Measurements from ENCODE around the gene DDX56.

The DDX56 gene

DNA sequence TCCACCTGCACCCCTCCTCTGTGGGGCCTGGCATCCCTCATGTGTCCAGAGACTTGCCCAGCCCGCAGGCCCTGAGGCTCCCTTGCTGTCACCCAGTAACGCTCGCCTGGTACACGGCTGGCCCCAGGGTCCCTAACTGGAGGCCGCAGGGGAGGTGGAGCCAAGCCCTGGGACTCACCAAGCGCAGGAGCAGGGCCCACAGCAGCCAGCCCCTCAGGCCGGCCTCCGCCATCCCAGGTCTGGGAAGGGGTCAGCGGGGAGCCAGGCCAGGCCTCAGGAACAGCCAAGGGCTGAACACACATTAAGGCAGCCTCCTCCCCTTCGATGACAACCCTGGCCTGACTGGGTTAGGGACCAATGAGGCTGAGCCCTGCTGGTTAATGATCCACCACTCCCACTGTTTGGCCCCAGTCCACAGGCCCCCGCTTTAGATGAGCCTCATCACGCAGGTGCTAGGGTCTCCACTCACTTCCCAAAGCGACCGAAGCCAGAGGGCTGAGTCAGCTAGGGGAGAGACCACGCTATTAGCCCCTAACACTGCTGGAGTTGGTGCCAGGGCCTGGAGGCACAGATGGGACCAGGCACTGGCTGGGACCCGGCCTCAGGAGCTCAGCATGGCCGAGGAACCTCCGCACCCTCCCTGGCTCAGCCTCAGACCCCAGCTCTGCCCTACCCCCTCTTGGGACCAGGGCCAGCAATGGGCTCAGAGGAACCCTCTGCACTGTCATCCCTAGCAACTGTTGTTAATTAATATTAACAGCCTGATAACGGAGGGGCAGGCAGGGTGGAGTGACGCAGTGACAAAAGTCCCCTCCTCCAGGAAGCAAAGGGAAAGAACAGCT lies 32.5 kb downstream of the DDX56 start, which contains the start of gene NPC1L1:
Gene NPC1L1, minus strand, starts transcription at position 303 of the 842 bp plus-strand sequence. Its CDS starts 71 bp downstream, at position 232.
- H3K4me3 ChIP-seq (replicated peaks; ENCODE audit: low read depth, low read length), result no peak within 1 kb of the TSS
- H3K27me3 ChIP-seq (replicated peaks; ENCODE audit: control insufficient read depth, insufficient read depth, low read length), result no peaks in the 10 kb centered on the region; the same call in 1 of the 2 replicates
- no peak for DNase-seq (ENCODE audit: extremely low read depth, insufficient read length)
- no peaks in the 10 kb centered on the region for H3K36me3 ChIP-seq (ENCODE audit: control insufficient read depth, insufficient read depth, low read length)
- no peak for TF ChIP-seq CTCF (IDR thresholded peaks at IDR 0.05; ENCODE audit: insufficient read depth, low read length, poor library complexity, severe bottlenecking)

GRCh38 chr7:44540592-44541027 lies 33.1 kb downstream of the DDX56 start:
- DNase-seq (ENCODE audit: extremely low read depth, insufficient read length), result no peak
- TF ChIP-seq CTCF (IDR thresholded peaks at IDR 0.05; ENCODE audit: insufficient read depth, low read length, poor library complexity, severe bottlenecking), result no peak
- H3K36me3 ChIP-seq (ENCODE audit: control insufficient read depth, insufficient read depth, low read length), result no peaks in the 10 kb centered on the region
- no peaks in the 10 kb centered on the region; the same call in 1 of the 2 replicates for H3K27me3 ChIP-seq (replicated peaks; ENCODE audit: control insufficient read depth, insufficient read depth, low read length)
- H3K4me3 ChIP-seq (replicated peaks; ENCODE audit: low read depth, low read length), result no peak overlapping the region

GRCh38 chr7:44539669-44540506 lies 33.8 kb downstream of the DDX56 start:
- Histone ChIP-seq H3K27me3 (replicated peaks; ENCODE audit: control insufficient read depth, insufficient read depth, low read length) (no peaks in the 10 kb centered on the region; the same call in 1 of the 2 replicates), H3K36me3 (ENCODE audit: control insufficient read depth, insufficient read depth, low read length) (no peaks in the 10 kb centered on the region), H3K4me3 (replicated peaks; ENCODE audit: low read depth, low read length) (no peak overlapping the region)
- TF ChIP-seq CTCF (IDR thresholded peaks at IDR 0.05; ENCODE audit: insufficient read depth, low read length, poor library complexity, severe bottlenecking), result no peak
- DNase-seq (ENCODE audit: extremely low read depth, insufficient read length), result no peak

GRCh38 chr7:44538798-44539668 lies 34.7 kb downstream of the DDX56 start:
- H3K36me3 ChIP-seq (ENCODE audit: control insufficient read depth, insufficient read depth, low read length), result no peaks in the 10 kb centered on the region
- no peak for DNase-seq (ENCODE audit: extremely low read depth, insufficient read length)
- no peak for TF ChIP-seq CTCF (IDR thresholded peaks at IDR 0.05; ENCODE audit: insufficient read depth, low read length, poor library complexity, severe bottlenecking)

GRCh38 chr7:44538093-44538797 lies 35.5 kb downstream of the DDX56 start:
- H3K36me3 ChIP-seq (ENCODE audit: control insufficient read depth, insufficient read depth, low read length), result no peaks in the 10 kb centered on the region
- no peak overlapping the region for H3K4me3 ChIP-seq (replicated peaks; ENCODE audit: low read depth, low read length)
- no peak for DNase-seq (ENCODE audit: extremely low read depth, insufficient read length)
- H3K27me3 ChIP-seq (replicated peaks; ENCODE audit: control insufficient read depth, insufficient read depth, low read length), result no peaks in the 10 kb centered on the region; the same call in 1 of the 2 replicates
- no peak for TF ChIP-seq CTCF (IDR thresholded peaks at IDR 0.05; ENCODE audit: insufficient read depth, low read length, poor library complexity, severe bottlenecking)

More at GRCh38 chr7:44538798-44539668, 34.7 kb downstream of the DDX56 start:
- no peak overlapping the region for H3K4me3 ChIP-seq (replicated peaks; ENCODE audit: low read depth, low read length)
- H3K27me3 ChIP-seq (replicated peaks; ENCODE audit: control insufficient read depth, insufficient read depth, low read length), result no peaks in the 10 kb centered on the region; the same call in 1 of the 2 replicates
